GM12891 (cell line): ENCODE measurements around the gene BPIFB6. TPM values are rescaled to one million over a fixed set of nuclear protein-coding genes. Genes with fewer than 3 reads are reported as not detected.

Experiments
- DNase-seq: peaks from one replicate; pipeline ENCODE4 v3.0.0; 2011; ENCODE audit warnings: low spot score; ENCODE audit not compliant: insufficient read length
- FAIRE-seq: peaks from 2 replicates; lab custom pipeline; 2011; peaks lifted over from hg19 to GRCh38; lab: Jason Lieb, UNC
- PAX5 ChIP-seq: IDR thresholded peaks from 2 replicates; pipeline ENCODE4 v1.6.1; 2011; ENCODE audit warnings: low read length, moderate library complexity, mild to moderate bottlenecking; ENCODE audit not compliant: insufficient read depth, severe bottlenecking
- POLR2A ChIP-seq: IDR thresholded peaks from 2 replicates; pipeline ENCODE4 v1.6.1; 2011; ENCODE audit warnings: low read depth, low read length, control low read depth
- POLR2AphosphoS5 ChIP-seq: IDR thresholded peaks from 2 replicates; pipeline ENCODE4 v1.6.1; 2011; ENCODE audit warnings: low read depth, low read length, control low read depth
- POU2F2 ChIP-seq: IDR thresholded peaks from 2 replicates; pipeline ENCODE4 v1.6.1; 2011; ENCODE audit warnings: low read depth, mild to moderate bottlenecking, control low read depth, low read length, moderate library complexity
- SPI1 ChIP-seq: IDR thresholded peaks from 2 replicates; pipeline ENCODE4 v1.6.1; 2011; ENCODE audit warnings: low read depth, low read length, control low read depth
- TAF1 ChIP-seq: IDR thresholded peaks from 2 replicates; pipeline ENCODE4 v1.6.1; 2011; ENCODE audit warnings: low read depth, low read length, control low read depth
- polyA plus RNA-seq: library from polyadenylated mRNA; unstranded; fragments of >200 nt; gene quantifications from one replicate; pipeline ENCODE4 v1.2.1, GENCODE V29; 2012; ENCODE audit warnings: low read depth, missing spikeins, inconsistent platforms; ENCODE audit not compliant: missing spikeins

The BPIFB6 gene
- not detected for polyA plus RNA-seq

- FAIRE-seq (no peak), DNase-seq (no peak)
- no peak for TF ChIP-seq PAX5
- no peak for TF ChIP-seq POLR2A
- no peak for TF ChIP-seq POU2F2
- no peak for TF ChIP-seq POLR2AphosphoS5
- TF ChIP-seq TAF1 = no peak
Observed at GRCh38 chr20:33031531-33031930, at the start of gene BPIFB6. TSS of gene BPIFB6 (plus strand) at chr20:33031648. CDS start at chr20:33031648, 0 bp downstream.

DNA sequence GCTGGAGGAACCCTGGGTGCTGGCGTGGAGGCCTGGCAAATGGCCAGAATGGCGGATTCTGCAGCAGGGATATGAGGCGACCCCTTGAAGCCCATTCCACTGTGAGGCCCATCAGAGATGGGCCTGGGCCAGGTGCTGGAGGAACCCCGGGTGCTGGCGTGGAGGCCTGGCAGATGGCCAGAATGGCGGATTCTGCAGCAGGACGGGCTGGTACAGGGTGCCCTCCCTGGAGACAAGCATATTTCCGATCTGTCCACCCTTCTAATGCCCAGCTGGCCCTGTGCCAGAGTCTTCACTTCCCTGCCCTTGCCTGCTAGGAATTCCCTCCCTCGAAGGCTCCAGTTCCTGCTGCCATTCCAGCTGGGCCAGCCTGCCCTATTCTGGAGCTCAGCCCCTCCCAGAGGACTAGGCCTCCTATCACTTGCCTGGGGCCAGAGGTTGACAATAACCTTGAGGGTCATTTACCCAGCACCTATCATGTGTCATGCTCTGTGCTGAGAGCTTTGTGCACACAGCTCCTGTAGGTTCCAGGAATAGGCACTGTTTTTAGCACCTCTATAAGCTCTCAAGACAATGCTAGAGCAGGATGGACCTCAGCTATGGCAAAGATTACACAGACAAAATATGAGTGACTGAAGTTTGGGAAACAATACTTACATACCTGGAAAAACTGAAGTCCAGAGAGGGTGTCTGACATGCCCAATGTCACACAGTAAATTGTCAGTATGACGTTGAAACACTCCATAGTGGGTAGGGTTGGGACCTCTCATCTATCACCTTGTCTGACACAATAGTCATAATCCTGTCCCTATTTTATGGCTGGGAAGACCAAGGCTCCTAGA lies 48.6 kb upstream of the BPIFB6 start:
- TF ChIP-seq POLR2AphosphoS5 (no peak), SPI1 (no peak), POLR2A (no peak), POU2F2 (no peak), TAF1 (no peak), PAX5 (no peak)
- DNase-seq = no peak
- FAIRE-seq = no peak

- no peak for FAIRE-seq
- TF ChIP-seq POU2F2 = no peak
- no peak for TF ChIP-seq POLR2AphosphoS5
- no peak for TF ChIP-seq PAX5
- no peak for TF ChIP-seq POLR2A
- no peak for TF ChIP-seq TAF1
- TF ChIP-seq SPI1 = no peak
- no peak for DNase-seq
Observed at GRCh38 chr20:32983459-32984112, 47.9 kb upstream of the BPIFB6 start.

DNA sequence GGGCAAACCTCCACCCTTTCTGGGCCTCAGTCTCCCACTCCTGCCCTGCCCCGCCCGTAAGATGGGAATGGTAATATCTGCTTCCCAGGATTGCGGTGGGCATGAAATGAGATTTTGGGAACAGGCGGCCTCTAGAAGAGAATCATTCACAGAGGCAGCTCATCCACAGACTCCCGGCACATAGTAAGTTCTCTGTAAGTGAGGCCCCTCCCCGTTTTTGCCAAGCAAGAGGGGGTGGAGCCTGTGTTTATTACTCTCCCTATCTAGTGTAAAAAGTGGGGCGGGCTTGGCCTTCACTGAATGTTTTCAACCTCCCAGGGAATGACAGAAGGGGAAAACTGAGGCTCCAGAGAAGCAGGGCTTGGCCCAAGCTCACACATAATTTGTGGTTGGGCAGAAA lies 47.3 kb upstream of the BPIFB6 start:
- no peak for DNase-seq

DNA sequence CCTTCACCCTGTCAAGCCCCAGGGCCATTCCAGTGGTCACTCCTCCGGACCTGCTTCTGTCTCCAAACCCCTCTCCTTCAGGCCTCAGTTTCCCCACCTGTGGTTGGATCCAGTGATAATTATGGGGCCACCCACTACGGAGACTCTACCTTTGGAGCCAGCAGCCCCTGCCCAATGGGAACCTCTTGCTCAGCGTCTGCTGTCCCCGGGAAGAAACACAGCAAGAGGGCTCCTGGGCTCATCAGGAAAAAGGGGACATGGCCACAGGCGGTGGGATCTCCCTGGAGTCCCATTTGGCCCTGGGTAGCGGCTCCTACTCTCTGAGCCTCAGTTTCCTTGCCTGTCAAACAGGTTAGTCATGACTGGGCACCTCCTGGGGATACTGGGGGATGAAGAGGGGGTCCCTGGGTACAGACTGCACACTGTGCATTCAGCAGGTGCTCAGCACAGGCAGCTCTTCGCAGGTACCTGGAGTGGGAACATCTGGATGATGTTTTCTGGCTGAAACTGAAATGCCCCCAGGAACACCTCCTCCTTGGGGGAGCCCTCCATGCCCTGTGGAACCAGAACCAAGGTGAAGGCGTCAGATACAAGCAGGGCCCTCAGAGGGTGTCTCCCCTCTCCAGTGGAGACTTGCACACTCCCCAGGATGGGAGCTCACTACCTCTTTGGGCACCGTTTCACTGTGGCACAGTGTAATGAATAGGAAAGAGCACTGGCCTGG lies 46.7 kb upstream of the BPIFB6 start:
- FAIRE-seq (no peak), DNase-seq (no peak)
- TF ChIP-seq PAX5 (no peak), SPI1 (no peak), POLR2A (no peak), TAF1 (no peak), POU2F2 (no peak), POLR2AphosphoS5 (no peak)

More for the DNA sequence above, 47.3 kb upstream of the BPIFB6 start:
- TF ChIP-seq TAF1 (no peak), SPI1 (no peak), POLR2AphosphoS5 (no peak), POU2F2 (no peak), POLR2A (no peak), PAX5 (no peak)
- no peak for FAIRE-seq

GRCh38 chr20:32985596-32985995 lies 45.9 kb upstream of the BPIFB6 start:
- DNase-seq = no peak
- no peak for FAIRE-seq
- TF ChIP-seq PAX5 = no peak
- no peak for TF ChIP-seq POLR2A
- no peak for TF ChIP-seq TAF1
- TF ChIP-seq POU2F2 = no peak
- no peak for TF ChIP-seq SPI1
- no peak for TF ChIP-seq POLR2AphosphoS5

DNA sequence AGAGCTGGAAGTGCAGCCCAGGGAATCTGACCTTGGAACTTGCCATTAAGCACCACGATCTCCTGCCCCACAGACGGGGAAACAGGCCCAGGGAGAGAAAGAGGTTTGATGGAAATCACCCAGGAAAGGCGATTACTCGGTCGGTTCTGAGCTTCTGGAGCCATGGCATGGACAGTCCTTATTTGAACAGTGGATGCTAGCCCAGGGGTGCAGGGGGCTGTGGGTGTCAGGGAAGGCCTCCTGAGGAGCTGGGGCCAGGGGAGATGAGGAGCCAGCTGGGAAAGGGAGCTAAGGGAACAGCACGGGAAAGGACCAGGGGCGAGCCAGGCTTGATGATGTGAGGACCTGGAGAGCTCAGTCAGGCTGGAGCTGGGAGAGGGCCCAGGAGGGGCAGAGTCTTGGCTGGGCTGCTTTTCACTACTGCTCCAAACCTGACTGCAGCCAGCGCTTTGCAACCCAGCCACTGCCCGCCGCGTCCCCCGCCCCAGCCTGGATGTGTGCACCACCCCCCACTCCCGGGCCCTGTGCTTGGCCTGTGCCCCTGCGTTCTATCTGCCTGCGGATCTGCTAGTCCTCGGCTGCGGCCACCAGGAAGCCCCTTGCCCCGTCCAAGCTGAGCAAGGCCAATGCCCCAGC lies 45.0 kb upstream of the BPIFB6 start:
- TF ChIP-seq TAF1 = no peak
- no peak for TF ChIP-seq POLR2AphosphoS5
- TF ChIP-seq SPI1 = no peak
- no peak for TF ChIP-seq PAX5
- TF ChIP-seq POU2F2 = no peak
- TF ChIP-seq POLR2A = no peak
- FAIRE-seq (no peak), DNase-seq (no peak)

- TF ChIP-seq POLR2AphosphoS5 (no peak), TAF1 (no peak), POU2F2 (no peak), PAX5 (no peak), POLR2A (no peak), SPI1 (no peak)
- DNase-seq (no peak), FAIRE-seq (no peak)
Observed at GRCh38 chr20:32987044-32987825, 44.2 kb upstream of the BPIFB6 start.
